Left ventricle myocardium inferior (tissue), 1 donor: ENCODE measurements around the gene SLC15A3. TPM values are rescaled to one million over a fixed set of nuclear protein-coding genes. Genes with fewer than 3 reads are reported as not detected.

Source experiments
- DNase-seq: peaks from one replicate; pipeline ENCODE4 v3.0.0-alpha.2; 2020
- H3K27ac ChIP-seq: fragments of 200-600 bp; replicated peaks from 2 replicates; pipeline ENCODE4 v1.8.0; 2021
- H3K27me3 ChIP-seq: fragments of 200-600 bp; 2 replicates; pipeline ENCODE4 v1.8.0; 2021; ENCODE audit warnings: low read depth
- H3K36me3 ChIP-seq: fragments of 200-600 bp; 2 replicates; pipeline ENCODE4 v1.8.0; 2021
- H3K4me1 ChIP-seq: fragments of 200-600 bp; 2 replicates; pipeline ENCODE4 v1.8.0; 2021
- H3K4me3 ChIP-seq: fragments of 200-600 bp; 2 replicates; pipeline ENCODE4 v1.8.0; 2021; ENCODE audit warnings: mild to moderate bottlenecking, moderate library complexity
- H3K9me3 ChIP-seq: fragments of 200-600 bp; replicated peaks from 2 replicates; pipeline ENCODE4 v1.8.0; 2021
- intact Hi-C: fragments of 100-400 bp; cut with micrococcal nuclease; formaldehyde crosslinking; loops from one replicate; pipeline ENCODE4 v1.11.0; 2022
- total RNA-seq: library from RNA; stranded (reverse); fragmentation: NEBNext Ultra II Directional; extraction: Animal tissue kit (Norgen Biotek cat#: 25700); gene quantifications from one replicate; pipeline ENCODE4 v1.2.1, GENCODE V29; 2021
- TF ChIP-seq, protein P1 (sequence below): fragments of 200-600 bp; IDR thresholded peaks from 2 replicates; pipeline ENCODE4 v1.8.0; 2021; ENCODE audit warnings: antibody characterized with exemption, mild to moderate bottlenecking, borderline replicate concordance
- donor health status: DM: no; HTN: yes; CAD: no; lungs with severe emphysema.

SLC15A3 gene
- total RNA-seq, 1 donor from 2014 or later, result 15.4 TPM

DNA sequence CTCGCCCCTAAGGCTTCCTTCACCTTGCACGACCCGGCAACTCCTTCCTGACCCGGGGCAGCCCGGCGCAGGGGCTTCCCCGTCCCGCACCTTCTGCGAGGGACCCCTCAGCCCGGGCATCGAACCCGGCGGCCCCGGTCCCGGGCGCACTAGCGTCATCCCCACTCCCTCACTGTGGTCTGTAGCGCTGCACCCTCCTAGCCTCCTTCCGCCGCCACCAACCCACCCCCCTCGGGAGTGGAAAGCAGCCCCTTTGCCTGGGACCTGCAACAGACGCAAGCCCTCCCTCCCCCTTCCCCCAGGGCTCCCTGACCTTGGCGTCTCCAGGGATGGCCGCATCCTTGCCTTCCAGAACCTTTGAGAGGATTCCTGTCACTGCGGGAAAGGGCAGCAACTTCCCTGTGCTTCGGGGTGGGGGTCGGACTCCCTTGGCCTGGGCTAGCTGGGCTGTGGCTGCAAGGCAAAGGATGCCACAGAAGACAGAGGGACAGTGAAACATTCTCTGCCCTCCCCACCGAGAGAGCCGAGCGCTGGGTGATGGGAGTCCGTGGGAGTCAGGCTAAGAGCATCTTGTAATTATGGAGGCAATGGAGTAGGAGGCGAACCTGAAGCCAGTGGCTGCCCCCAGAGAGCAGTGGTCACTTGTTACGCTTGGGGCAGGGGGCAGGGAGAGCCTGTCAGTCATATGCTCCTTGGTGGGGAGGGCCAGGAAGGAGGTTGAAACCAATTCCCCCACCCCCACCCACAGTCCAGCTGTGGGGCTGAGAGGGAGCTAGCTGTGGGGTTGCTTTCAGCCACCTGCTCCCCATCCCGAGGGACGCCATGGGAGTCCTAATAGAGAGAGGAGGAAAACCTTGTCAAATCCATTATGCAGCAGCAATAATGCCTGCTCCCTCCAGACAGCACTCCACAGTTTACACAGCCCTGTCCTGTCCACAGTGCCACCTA lies 26.8 kb downstream of the SLC15A3 start:
- intact Hi-C loops, result no loop called here
- TF ChIP-seq, protein P1, sequence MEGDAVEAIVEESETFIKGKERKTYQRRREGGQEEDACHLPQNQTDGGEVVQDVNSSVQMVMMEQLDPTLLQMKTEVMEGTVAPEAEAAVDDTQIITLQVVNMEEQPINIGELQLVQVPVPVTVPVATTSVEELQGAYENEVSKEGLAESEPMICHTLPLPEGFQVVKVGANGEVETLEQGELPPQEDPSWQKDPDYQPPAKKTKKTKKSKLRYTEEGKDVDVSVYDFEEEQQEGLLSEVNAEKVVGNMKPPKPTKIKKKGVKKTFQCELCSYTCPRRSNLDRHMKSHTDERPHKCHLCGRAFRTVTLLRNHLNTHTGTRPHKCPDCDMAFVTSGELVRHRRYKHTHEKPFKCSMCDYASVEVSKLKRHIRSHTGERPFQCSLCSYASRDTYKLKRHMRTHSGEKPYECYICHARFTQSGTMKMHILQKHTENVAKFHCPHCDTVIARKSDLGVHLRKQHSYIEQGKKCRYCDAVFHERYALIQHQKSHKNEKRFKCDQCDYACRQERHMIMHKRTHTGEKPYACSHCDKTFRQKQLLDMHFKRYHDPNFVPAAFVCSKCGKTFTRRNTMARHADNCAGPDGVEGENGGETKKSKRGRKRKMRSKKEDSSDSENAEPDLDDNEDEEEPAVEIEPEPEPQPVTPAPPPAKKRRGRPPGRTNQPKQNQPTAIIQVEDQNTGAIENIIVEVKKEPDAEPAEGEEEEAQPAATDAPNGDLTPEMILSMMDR, result no peak
- peaks cover 31% of the 10 kb centered on the region for H3K36me3 ChIP-seq
- DNase-seq, result no peak
- peaks cover 28% of the 10 kb centered on the region for H3K27me3 ChIP-seq
- H3K27ac ChIP-seq, result peak overlapping the region; percentile 54
- H3K4me3 ChIP-seq, result peak overlapping the region; percentile 78
- H3K9me3 ChIP-seq, result no peaks in the 10 kb centered on the region
- H3K4me1 ChIP-seq, result peaks cover 26% of the 10 kb centered on the region

DNA sequence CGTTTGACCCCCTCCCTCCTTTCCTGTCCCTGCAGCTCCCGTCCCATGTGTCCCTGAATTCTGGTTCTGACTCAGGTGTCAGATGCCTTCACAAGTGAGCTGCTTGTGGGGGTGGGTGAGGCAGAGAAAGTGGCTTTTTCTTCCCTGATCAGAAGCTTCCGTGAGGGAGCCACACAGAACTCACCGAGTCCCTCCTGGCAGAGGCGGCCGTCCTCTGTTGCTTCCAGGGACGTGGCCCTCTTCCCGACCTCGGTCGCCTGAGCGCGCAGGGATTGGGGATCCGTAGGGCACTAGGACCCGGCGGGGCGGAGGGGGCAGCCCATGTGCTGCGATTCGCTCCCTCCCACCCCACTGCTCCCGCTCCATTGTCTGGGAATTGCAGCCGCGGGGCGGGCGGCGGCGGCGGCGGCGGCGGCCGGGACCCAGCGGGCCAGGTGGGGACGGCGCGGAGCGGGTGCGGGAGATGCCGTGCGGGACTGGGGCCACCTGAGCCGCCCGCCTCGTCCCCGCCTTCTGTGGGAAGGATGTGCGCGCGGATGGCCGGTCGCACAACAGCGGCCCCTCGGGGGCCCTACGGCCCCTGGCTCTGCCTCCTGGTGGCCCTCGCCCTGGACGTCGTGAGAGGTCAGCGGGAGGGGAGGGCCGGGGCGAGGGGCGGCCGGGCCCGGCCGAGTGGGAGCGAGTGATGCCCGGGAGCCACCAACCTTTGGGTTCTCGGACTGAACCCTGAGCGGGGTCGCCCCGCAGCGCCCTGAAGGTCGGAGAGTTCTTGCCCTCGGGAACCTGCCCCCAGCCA lies 27.7 kb downstream of the SLC15A3 start, which contains the start of gene TMEM132A:
TSS of gene TMEM132A (plus strand) at position 351 of the 796 bp plus-strand sequence. CDS start at position 525, 174 bp downstream.
- intact Hi-C loops, result no loop called here
- peak within 1 kb of the TSS; percentile 78 for H3K4me3 ChIP-seq
- DNase-seq, result peak; percentile 74
- no peaks in the 10 kb centered on the region for H3K9me3 ChIP-seq
- TF ChIP-seq, protein P1, result no peak
- H3K27me3 ChIP-seq, result peaks cover 28% of the 10 kb centered on the region
- peaks cover 39% of the 10 kb centered on the region for H3K36me3 ChIP-seq
- peaks cover 35% of the 10 kb centered on the region for H3K4me1 ChIP-seq
- H3K27ac ChIP-seq, result peak within 1 kb of the TSS; percentile 54

DNA sequence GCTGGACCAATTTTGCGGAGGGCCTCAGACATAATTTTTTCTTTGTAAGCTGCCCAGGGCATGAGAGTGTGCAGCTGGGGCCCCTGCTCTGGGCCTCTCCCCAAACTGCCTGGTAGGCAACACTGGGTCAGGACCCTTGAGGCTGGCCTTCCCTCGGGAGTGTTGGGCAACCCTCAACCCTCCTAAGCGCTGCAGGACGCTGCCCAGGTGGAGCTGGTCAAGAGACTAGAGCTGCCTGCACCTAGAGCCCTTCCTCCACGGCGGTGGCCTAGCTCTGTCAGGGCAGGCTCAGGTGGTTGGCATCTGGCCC lies 28.2 kb downstream of the SLC15A3 start:
- Histone ChIP-seq H3K4me1 (peaks cover 40% of the 10 kb centered on the region), H3K36me3 (peaks cover 39% of the 10 kb centered on the region), H3K9me3 (no peaks in the 10 kb centered on the region), H3K4me3 (peak overlapping the region; percentile 78), H3K27me3 (peaks cover 28% of the 10 kb centered on the region), H3K27ac (no peak overlapping the region)
- no peak for DNase-seq
- intact Hi-C loops, result no loop called here
- TF ChIP-seq, protein P1, result no peak

DNA sequence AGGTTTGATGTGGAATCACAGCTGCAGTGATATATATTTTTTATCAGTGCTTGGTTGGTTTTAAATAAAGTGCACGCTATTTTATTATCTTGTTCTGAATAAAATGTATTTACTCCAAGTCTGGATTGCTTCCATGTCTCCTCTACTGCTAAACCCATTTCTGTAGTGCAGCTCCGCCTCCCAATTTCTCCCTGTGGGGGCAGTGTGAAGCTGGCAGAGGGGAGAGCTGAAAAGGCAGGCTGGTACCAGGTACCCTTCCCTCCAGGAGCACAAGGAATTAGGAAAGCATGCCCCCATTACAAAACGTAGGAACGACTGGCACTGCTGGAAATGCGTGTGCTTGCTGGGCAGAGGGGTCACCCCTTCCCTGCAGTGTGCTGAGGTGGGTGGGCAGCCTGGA lies 28.6 kb downstream of the SLC15A3 start:
- Histone ChIP-seq H3K4me1 (peaks cover 45% of the 10 kb centered on the region), H3K27ac (no peak overlapping the region), H3K9me3 (no peaks in the 10 kb centered on the region), H3K27me3 (peaks cover 28% of the 10 kb centered on the region), H3K4me3 (no peak overlapping the region), H3K36me3 (peaks cover 39% of the 10 kb centered on the region)
- intact Hi-C loops, result no loop called here
- TF ChIP-seq, protein P1, result no peak
- no peak for DNase-seq

DNA sequence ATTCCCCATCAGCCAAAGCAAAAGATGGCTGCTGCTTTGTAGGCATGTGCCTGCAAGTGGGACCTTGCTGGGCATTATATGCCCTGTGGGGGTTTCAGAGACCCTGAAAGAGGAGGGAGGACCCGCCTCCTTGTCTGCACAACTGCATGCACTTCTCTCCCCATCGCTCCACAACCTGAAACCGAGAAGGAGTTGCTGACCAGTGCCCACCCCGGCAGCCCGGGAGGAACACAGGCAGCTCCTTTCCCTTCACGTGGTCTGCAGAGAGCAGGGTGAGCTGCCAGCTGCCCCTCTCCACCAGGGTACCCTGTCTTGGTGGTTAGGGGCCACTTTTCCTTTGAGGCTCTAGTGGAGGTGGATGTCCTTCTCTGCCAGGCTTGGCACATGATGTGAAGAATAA lies 29.1 kb downstream of the SLC15A3 start:
- no peak for DNase-seq

More for the DNA sequence above, 29.1 kb downstream of the SLC15A3 start:
- Histone ChIP-seq H3K4me3 (no peak overlapping the region), H3K9me3 (no peaks in the 10 kb centered on the region), H3K27me3 (peaks cover 28% of the 10 kb centered on the region), H3K4me1 (peaks cover 49% of the 10 kb centered on the region), H3K27ac (no peak overlapping the region), H3K36me3 (peaks cover 39% of the 10 kb centered on the region)
- intact Hi-C loops, result no loop called here
- TF ChIP-seq, protein P1, result no peak
